ENCODE data around the gene LOX. TPM values are rescaled to one million over a fixed set of nuclear protein-coding genes. Genes with fewer than 3 reads are reported as not detected.

LOX gene
- total and polyA plus RNA-seq, 9 of the 15 experiments (the other 6 are each of a cell fraction or from before 2014, with no cell fraction given), result 0.06 to 0.09 TPM; not detected in 7

DNA sequence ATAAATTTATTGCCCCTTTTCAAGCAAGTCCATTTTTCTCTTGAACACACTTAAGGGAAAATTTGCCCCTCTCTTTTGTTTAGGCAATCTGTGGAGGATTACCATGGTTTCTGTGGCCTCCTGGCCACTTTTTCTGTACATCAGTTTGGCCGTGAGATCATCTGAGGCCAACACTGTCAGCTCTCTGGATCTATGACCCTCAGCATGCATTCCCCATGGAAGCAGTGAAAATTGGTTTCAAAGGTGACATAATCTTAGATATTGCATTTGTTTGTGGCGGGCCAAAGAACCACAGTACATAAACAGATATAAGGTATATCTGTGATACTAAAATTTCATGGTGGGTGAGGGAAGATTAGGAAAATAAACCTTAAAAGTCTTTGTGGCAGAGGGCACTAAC lies 46.7 kb upstream of the LOX start:
- Histone ChIP-seq H3K9me3 (replicated peaks; ENCODE audit: control insufficient read depth, insufficient read depth, low read depth, low read length) (no peaks in the 10 kb centered on the region), H3K27ac (ENCODE audit: extremely low read depth, low read depth, low read length) (no peak overlapping the region; the same call in 2 of the 3 replicates), H4K20me1 (replicated peaks; ENCODE audit: control insufficient read depth, insufficient read depth, low read length) (no peaks in the 10 kb centered on the region), H3K27me3 (ENCODE audit: control insufficient read depth in 2 of 2, insufficient read depth in 2 of 2, low read length in 2 of 2) (no peaks in the 10 kb centered on the region), H3K9ac (ENCODE audit: insufficient read depth in 1 of 2, low read depth in 2 of 2, low read length in 2 of 2) (peak overlapping the region in 1 of 2 experiments; percentile 44; a peak in 2 of 4 replicates), H3K9me1 (ENCODE audit: control insufficient read depth, insufficient read depth, low read length) (no peaks in the 10 kb centered on the region), H3K4me3 (no peak overlapping the region), H2AFZ (ENCODE audit: low read depth, low read length) (peak overlapping the region; percentile 48; the same call in 1 of the 2 replicates), H3K79me2 (ENCODE audit: control insufficient read depth, insufficient read depth, low read length) (no peaks in the 10 kb centered on the region), H3K36me3 (ENCODE audit: control insufficient read depth, insufficient read depth, low read length) (no peaks in the 10 kb centered on the region), H3K4me1 (replicated peaks in 1 of 2; ENCODE audit: control insufficient read depth in 2 of 2, insufficient read depth in 2 of 2, low read length in 2 of 2) (peaks cover 7 to 52% of the 10 kb centered on the region in 2 experiments; a peak in 3 of 5 replicates), H3K4me2 (ENCODE audit: insufficient read depth, low read length) (no peak overlapping the region)
- CTCF ChIA-PET (ENCODE audit: low intra/inter-chr PET ratio), result no interaction called here
- DNase-seq (ENCODE audit: extremely low read depth in 1 of 4, low spot score in 3 of 4), result no peak
- no peak for FAIRE-seq
- in situ Hi-C loops (cut with MboI), result no loop called here
- no peak for TF ChIP-seq PCBP2 (IDR thresholded peaks at IDR 0.05; ENCODE audit: low read depth, low read length, poor library complexity, severe bottlenecking)
- no peak for TF ChIP-seq ZNF12 (CRISPR knock-in tag; IDR thresholded peaks at IDR 0.05)
- TF ChIP-seq HNRNPUL1 (IDR thresholded peaks at IDR 0.05; ENCODE audit: low read length), result no peak
- TF ChIP-seq, protein P1, sequence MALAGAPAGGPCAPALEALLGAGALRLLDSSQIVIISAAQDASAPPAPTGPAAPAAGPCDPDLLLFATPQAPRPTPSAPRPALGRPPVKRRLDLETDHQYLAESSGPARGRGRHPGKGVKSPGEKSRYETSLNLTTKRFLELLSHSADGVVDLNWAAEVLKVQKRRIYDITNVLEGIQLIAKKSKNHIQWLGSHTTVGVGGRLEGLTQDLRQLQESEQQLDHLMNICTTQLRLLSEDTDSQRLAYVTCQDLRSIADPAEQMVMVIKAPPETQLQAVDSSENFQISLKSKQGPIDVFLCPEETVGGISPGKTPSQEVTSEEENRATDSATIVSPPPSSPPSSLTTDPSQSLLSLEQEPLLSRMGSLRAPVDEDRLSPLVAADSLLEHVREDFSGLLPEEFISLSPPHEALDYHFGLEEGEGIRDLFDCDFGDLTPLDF (CRISPR knock-in tag; IDR thresholded peaks at IDR 0.05), result no peak
- TF ChIP-seq, protein P2, sequence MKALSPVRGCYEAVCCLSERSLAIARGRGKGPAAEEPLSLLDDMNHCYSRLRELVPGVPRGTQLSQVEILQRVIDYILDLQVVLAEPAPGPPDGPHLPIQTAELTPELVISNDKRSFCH (CRISPR knock-in tag; IDR thresholded peaks at IDR 0.05), result no peak
- TF ChIP-seq, protein P2 (tag; IDR thresholded peaks at IDR 0.05), result no peak
- no peak for TF ChIP-seq MAZ (CRISPR knock-in tag; conservative IDR thresholded peaks at IDR 0.05 in 1 of 2, IDR thresholded peaks at IDR 0.05 in 1 of 2)
- no peak for TF ChIP-seq SREBF2 (CRISPR knock-in tag; IDR thresholded peaks at IDR 0.05)
- no peak for TF ChIP-seq ERF (CRISPR knock-in tag; IDR thresholded peaks at IDR 0.05)
- no peak for TF ChIP-seq ZC3H4 (CRISPR knock-in tag; IDR thresholded peaks at IDR 0.05; ENCODE audit: borderline replicate concordance)
- TF ChIP-seq SNIP1 (IDR thresholded peaks at IDR 0.05; ENCODE audit: low read depth), result no peak
- no peak for ATAC-seq
- intact Hi-C loops (cut with micrococcal nuclease), result no loop called here
- POLR2A ChIA-PET, result no interaction called here
- 64% methylated on average over 2 of the region's 2 CpGs for WGBS (ENCODE audit: insufficient coverage, low coverage, missing lambda C conversion rate)
- no TSS peak for BruUV-seq (replicated peaks)

Data from K562 (cell line).